GM18951 (cell line): ENCODE measurements around the gene ARMC3.

ENCODE experiments used
- POLR2A ChIP-seq: IDR thresholded peaks from 4 replicates; pipeline ENCODE4 v1.6.1; 2011; ENCODE audit warnings: mild to moderate bottlenecking; ENCODE audit not compliant: insufficient read length, insufficient read depth; ENCODE audit errors: extremely low read depth
- in situ Hi-C: fragments of 300-500 bp; cut with MboI; formaldehyde crosslinking; loops from one replicate; pipeline ENCODE4 v1.12.0; 2022; ENCODE audit warnings: low sequenced_read_pairs, mixed read lengths, inconsistent platforms; ENCODE audit not compliant: unreplicated experiment

Gene ARMC3

GRCh38 chr10:23019633-23020032 lies 91.8 kb downstream of the ARMC3 start:
- in situ Hi-C loops, result no loop called here
- TF ChIP-seq POLR2A, result no peak

DNA sequence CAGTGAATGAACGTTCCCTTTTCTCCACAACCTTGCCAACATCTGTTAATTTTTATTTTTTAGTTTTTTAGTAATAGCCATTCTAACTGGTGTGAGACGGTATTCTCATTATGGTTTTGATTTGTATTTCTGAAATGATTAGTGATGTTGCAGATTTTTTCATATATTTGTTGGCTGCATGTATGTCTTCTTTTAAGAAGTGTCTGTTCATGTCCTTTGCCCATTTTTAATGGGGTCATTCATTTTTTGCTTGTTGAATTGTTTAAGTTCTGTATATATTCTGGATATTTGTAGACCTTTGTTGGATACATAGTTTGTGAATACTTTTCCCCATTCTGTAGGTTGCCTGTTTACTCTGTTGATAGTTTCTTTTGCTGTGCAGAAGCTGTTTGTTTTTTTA lies 93.6 kb downstream of the ARMC3 start:
- in situ Hi-C loops, result no loop called here
- no peak for TF ChIP-seq POLR2A

GRCh38 chr10:23024002-23024401 lies 96.1 kb downstream of the ARMC3 start:
- no peak for TF ChIP-seq POLR2A
- in situ Hi-C loops, result no loop called here

GRCh38 chr10:23031318-23031717 lies 103.5 kb downstream of the ARMC3 start:
- in situ Hi-C loops, result no loop called here
- no peak for TF ChIP-seq POLR2A

DNA sequence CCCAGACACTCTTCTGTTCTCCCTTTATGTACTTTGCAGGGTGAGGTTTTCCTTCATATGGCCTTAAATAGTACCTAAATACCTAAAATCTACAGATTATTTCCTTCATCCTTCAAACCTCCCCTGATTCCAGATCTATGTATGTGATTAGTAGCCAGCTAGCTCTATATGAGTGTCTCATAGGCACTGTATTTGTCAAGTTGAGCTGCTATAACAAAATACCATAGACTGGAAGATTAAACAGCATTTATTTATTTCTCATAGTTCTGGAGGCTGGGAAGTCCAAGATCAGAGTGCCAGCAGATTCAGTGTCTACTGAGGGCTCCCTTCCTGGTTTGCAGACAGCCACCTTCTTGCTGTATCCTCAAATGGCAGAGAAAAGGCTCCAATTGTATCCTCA lies 106.9 kb downstream of the ARMC3 start:
- in situ Hi-C loops, result no loop called here
- no peak for TF ChIP-seq POLR2A

DNA sequence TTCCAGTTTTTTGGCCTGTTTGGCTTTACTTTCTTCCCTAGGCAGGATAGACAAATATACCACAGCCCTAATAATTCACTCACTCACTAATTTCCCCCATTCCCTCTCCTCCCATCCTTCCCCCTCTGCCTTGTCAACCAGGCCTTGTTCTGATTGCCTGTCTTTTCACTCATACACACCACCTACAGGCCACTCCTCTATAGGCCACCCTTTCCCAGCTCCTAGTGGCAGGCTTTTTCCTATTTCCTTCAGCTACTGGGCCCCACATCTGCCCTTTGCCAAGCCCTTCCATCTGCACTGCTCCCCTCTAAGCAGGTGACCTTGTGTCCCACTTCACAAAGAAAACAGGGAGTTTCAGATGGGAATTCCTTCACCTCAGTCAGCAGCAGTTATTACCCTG lies 107.7 kb downstream of the ARMC3 start:
- in situ Hi-C loops, result no loop called here

DNA sequence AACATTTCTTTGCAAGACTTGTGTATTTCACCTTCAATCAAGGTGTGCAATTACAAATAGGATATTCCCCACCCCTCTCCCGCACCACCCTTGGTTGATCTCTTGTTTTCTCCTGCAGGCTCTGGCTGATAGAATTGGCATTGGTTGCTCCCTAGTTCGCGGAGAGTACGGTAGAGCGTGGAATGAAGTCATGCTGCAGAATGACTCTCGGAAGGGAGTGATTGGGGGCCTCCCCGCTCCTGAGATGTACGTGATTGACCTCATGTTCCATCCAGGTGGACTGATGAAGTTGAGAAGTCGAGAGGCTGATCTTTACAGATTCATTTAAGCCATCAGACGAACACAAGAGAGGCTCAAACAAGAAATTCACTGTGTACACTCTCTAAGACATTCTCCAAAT lies 109.3 kb downstream of the ARMC3 start:
- TF ChIP-seq POLR2A, result no peak
- in situ Hi-C loops, result no loop called here

More for the DNA sequence above, 107.7 kb downstream of the ARMC3 start:
- TF ChIP-seq POLR2A, result no peak

DNA sequence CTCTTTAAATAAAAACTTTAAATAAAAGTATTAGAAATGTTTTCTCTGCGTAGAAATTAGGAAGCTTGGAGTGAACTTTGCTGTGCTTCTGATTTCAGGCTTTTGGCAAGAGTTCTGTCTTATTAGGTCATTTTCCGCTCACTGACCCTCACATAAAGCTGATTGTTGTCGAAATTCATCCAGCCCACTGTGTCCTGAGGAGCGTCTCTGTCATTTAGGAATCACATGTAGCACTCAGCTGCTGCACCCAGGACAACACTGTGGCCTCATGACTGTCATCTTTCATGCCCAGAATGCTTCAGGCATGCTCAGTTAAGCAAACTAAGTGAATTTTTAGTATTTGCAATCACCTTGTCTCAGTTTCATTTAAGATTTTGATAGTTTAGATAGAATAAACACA lies 109.7 kb downstream of the ARMC3 start:
- in situ Hi-C loops, result no loop called here
- TF ChIP-seq POLR2A, result no peak

GRCh38 chr10:23038172-23038571 lies 110.3 kb downstream of the ARMC3 start:
- in situ Hi-C loops, result no loop called here
- TF ChIP-seq POLR2A, result no peak

- in situ Hi-C loops, result no loop called here
- no peak for TF ChIP-seq POLR2A
Measured at GRCh38 chr10:23040002-23040401, 112.1 kb downstream of the ARMC3 start.

GRCh38 chr10:23046027-23046426 lies 118.2 kb downstream of the ARMC3 start:
- in situ Hi-C loops, result no loop called here
- no peak for TF ChIP-seq POLR2A

DNA sequence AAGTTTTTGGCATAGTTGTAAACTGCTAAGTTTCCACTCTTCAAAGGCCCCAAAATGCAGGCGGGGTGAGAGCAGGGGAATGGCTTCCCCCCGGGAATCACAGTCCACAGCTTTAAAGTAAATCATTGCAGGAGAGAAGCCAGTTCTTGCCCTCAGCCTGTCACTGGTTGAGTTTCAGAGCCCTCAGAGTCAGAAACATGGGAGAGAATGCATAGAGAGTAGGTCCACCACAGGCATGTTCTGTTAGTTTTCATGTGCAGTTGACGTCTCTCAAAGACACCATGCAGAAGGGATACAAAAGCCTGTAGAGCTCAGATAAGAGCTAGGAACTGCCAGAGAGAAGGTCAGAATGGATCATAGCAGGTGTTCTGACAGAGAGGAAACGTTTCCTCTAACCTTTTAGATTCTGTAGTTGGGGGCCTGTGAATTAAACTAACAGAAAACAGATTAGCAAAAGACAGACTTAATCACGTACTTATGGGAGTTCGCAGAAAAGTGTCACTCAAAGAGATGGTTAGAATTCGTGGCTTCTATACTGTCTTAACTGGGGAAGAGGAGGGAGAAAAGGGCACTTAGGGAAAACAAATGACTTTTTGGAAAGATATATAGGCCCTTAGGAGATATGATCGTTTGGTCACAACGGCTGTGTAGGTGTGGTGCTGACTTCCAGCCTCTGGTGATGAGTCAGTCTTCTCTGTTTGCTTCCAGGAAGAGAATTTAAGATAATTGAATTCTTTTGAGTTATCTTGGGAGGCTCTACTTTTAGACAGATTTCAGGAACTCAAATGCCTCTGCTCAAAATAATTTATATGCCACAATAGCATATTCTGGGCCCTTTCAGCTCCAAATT lies 119.6 kb downstream of the ARMC3 start:
- TF ChIP-seq POLR2A, result no peak
- in situ Hi-C loops, result no loop called here

GRCh38 chr10:23048191-23048590 lies 120.3 kb downstream of the ARMC3 start:
- TF ChIP-seq POLR2A, result no peak
- in situ Hi-C loops, result no loop called here

GRCh38 chr10:23051278-23051677 lies 123.4 kb downstream of the ARMC3 start:
- in situ Hi-C loops, result no loop called here
- no peak for TF ChIP-seq POLR2A

DNA sequence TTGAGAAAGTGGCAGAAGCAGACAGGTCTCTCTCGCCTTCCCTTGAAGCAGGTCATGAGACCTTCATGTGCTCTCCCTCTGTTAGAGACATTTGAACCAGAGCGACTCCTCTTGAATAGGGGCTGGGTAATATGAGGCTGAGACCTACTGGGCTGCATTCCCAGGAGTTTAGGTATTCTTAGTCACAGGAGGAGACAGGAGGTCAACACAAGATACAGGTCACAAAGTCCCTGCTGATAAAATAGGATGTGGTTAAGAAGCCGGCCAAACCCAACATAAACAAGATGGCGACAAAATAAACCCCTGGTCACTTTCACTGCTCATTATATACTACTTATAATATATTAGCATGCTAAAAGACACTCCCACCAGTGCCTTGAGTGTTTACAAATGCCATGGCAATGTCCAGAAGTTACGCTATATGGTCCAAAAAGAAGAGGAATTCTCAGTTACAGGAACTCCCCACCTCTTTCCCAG lies 124.0 kb downstream of the ARMC3 start:
- in situ Hi-C loops, result no loop called here
- TF ChIP-seq POLR2A, result no peak

DNA sequence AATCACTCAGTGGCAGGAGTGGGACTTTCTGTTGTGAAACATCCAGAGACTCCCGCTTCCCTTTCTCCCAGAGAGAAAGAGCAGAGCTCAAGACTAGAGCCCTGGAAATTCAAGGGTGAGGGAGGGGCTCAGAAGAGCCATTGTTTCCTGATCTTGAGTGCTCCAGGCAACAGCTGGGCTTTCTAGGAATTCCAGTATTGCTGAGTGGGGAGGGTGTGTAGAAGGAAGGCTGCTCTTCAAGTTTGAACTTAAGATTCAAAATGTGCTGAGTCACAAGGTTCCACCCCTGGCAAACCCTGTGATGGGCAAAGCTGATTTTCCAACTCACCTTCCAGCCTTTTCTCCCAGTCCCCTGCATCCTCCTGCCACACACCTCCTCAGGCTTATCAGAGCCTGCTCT lies 125.2 kb downstream of the ARMC3 start:
- in situ Hi-C loops, result no loop called here
- no peak for TF ChIP-seq POLR2A
